ENCODE results near the gene GRK5. TPM values are rescaled to one million over a fixed set of nuclear protein-coding genes. Genes with fewer than 3 reads are reported as not detected.

GRK5 gene
- total RNA-seq, 1 experiment from 2014 or later: 4.5 TPM

DNA sequence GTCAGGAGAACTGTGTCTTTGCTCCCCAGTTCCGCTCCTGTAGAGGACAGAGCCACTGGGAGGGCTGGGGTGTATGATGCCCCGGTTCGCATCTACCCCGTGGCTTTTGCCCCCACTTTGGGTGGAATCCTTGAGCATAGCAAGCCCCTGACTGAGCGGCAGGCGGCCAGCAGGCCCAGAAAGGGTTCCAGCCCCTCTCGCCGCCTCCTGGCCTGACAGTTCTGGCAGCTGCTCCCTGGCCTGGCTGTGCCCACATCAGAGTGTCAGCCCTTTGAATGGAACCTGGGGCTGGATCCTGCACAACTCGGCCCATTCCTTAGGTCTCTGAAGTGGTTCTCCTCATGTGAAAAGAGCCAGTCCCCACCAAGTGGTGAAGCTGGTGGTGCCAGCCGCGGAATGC is 106.7 kb downstream of the GRK5 start:
- POLR2A ChIA-PET (ENCODE audit: unreplicated experiment): no interaction called here
- H4K20me1 ChIP-seq (ENCODE audit: low read length): no peaks in the 10 kb centered on the region
- no peak for ATAC-seq

GRCh38 chr10:119314486-119314885 is 107.1 kb downstream of the GRK5 start:
- BruUV-seq (replicated peaks): no TSS peak
- H3K4me1 ChIP-seq (ENCODE audit: insufficient read depth, low read length): peaks cover 51% of the 10 kb centered on the region
- intact Hi-C loops (cut with micrococcal nuclease): no loop called here

More for the DNA sequence above, 106.7 kb downstream of the GRK5 start:
- H3K9ac ChIP-seq (ENCODE audit: low read length): no peak overlapping the region
- H3K27me3 ChIP-seq (ENCODE audit: low read length): no peaks in the 10 kb centered on the region
- no peaks in the 10 kb centered on the region for H3F3A ChIP-seq (ENCODE audit: low read length, unreplicated experiment)
- no peaks in the 10 kb centered on the region for H3K9me3 ChIP-seq (ENCODE audit: low read length)
- H3K4me3 ChIP-seq (ENCODE audit: low read length): no peak overlapping the region
- no peaks in the 10 kb centered on the region for H3K9me2 ChIP-seq (replicated peaks; ENCODE audit: low read length)
- no peaks in the 10 kb centered on the region for H3K79me2 ChIP-seq (ENCODE audit: low read length)
- DNase-seq: no peak
- no TSS peak for BruUV-seq (replicated peaks)
- intact Hi-C loops (cut with micrococcal nuclease): no loop called here
- H3K4me1 ChIP-seq (ENCODE audit: insufficient read depth, low read length): peaks cover 47% of the 10 kb centered on the region
- no peaks in the 10 kb centered on the region for H3K36me3 ChIP-seq (ENCODE audit: low read depth, low read length)
- CTCF ChIA-PET: no interaction called here
- H3K4me2 ChIP-seq (ENCODE audit: low read length): no peak overlapping the region
- H3K27ac ChIP-seq (ENCODE audit: low read length): no peak overlapping the region
- no peak for TF ChIP-seq EZH2phosphoT487 (IDR thresholded peaks at IDR 0.05; ENCODE audit: borderline replicate concordance, low read length)
- TF ChIP-seq EZH2 (IDR thresholded peaks at IDR 0.05; ENCODE audit: low read length, unreplicated experiment): no peak
- TF ChIP-seq, protein P1, sequence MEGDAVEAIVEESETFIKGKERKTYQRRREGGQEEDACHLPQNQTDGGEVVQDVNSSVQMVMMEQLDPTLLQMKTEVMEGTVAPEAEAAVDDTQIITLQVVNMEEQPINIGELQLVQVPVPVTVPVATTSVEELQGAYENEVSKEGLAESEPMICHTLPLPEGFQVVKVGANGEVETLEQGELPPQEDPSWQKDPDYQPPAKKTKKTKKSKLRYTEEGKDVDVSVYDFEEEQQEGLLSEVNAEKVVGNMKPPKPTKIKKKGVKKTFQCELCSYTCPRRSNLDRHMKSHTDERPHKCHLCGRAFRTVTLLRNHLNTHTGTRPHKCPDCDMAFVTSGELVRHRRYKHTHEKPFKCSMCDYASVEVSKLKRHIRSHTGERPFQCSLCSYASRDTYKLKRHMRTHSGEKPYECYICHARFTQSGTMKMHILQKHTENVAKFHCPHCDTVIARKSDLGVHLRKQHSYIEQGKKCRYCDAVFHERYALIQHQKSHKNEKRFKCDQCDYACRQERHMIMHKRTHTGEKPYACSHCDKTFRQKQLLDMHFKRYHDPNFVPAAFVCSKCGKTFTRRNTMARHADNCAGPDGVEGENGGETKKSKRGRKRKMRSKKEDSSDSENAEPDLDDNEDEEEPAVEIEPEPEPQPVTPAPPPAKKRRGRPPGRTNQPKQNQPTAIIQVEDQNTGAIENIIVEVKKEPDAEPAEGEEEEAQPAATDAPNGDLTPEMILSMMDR (conservative IDR thresholded peaks at IDR 0.05; ENCODE audit: low read depth, low read length): no peak
- no peak overlapping the region for H2AFZ ChIP-seq (ENCODE audit: low read length)

More at GRCh38 chr10:119314486-119314885, 107.1 kb downstream of the GRK5 start:
- no peaks in the 10 kb centered on the region for H3K36me3 ChIP-seq (ENCODE audit: low read depth, low read length)
- peak overlapping the region; percentile 100 for H3K27ac ChIP-seq (ENCODE audit: low read length)
- H3K9me2 ChIP-seq (replicated peaks; ENCODE audit: low read length): no peaks in the 10 kb centered on the region
- no peak overlapping the region for H3K4me2 ChIP-seq (ENCODE audit: low read length)
- H3K4me3 ChIP-seq (ENCODE audit: low read length): no peak overlapping the region
- DNase-seq (no peak), ATAC-seq (no peak)
- no peak overlapping the region for H2AFZ ChIP-seq (ENCODE audit: low read length)
- no peak for TF ChIP-seq EZH2phosphoT487 (IDR thresholded peaks at IDR 0.05; ENCODE audit: borderline replicate concordance, low read length)
- no peak for TF ChIP-seq EZH2 (IDR thresholded peaks at IDR 0.05; ENCODE audit: low read length, unreplicated experiment)
- TF ChIP-seq, protein P1 (conservative IDR thresholded peaks at IDR 0.05; ENCODE audit: low read depth, low read length): no peak
- no peaks in the 10 kb centered on the region for H4K20me1 ChIP-seq (ENCODE audit: low read length)
- H3K9ac ChIP-seq (ENCODE audit: low read length): peak overlapping the region; percentile 98; the same call in 1 of the 2 replicates
- ChIA-PET CTCF (no interaction called here), POLR2A (ENCODE audit: unreplicated experiment) (no interaction called here)
- no peaks in the 10 kb centered on the region for H3K79me2 ChIP-seq (ENCODE audit: low read length)
- H3K27me3 ChIP-seq (ENCODE audit: low read length): no peaks in the 10 kb centered on the region
- no peaks in the 10 kb centered on the region for H3F3A ChIP-seq (ENCODE audit: low read length, unreplicated experiment)
- H3K9me3 ChIP-seq (ENCODE audit: low read length): no peaks in the 10 kb centered on the region
